ENCODE data around the gene GLI2. TPM values are rescaled to one million over a fixed set of nuclear protein-coding genes. Genes with fewer than 3 reads are reported as not detected.

Gene GLI2
- polyA plus RNA-seq, 3 donors = not detected

- TF ChIP-seq CTCF (IDR thresholded peaks at IDR 0.05) = no peak
- Histone ChIP-seq H3K27me3 (ENCODE audit: control insufficient read depth in 2 of 2, insufficient read depth in 2 of 2, low read length in 2 of 2) (peaks cover 0 to 2% of the 10 kb centered on the region in 2 donors), H3K9ac (ENCODE audit: insufficient read depth, low read length, poor library complexity, severe bottlenecking) (no peak overlapping the region), H3K4me2 (replicated peaks; ENCODE audit: extremely low read depth, low read length, poor library complexity, severe bottlenecking) (no peak overlapping the region), H3K4me3 (replicated peaks in 1 of 3; ENCODE audit: low read depth in 2 of 3, low read length in 3 of 3) (no peak overlapping the region), H4K20me1 (ENCODE audit: insufficient read depth, low read length) (no peaks in the 10 kb centered on the region), H3K79me2 (ENCODE audit: insufficient read depth, low read length) (no peaks in the 10 kb centered on the region), H2AFZ (ENCODE audit: insufficient read depth, low read depth, low read length, poor library complexity, severe bottlenecking) (no peak overlapping the region), H3K27ac (ENCODE audit: low read depth in 1 of 2, low read length in 2 of 2) (no peak overlapping the region), H3K4me1 (ENCODE audit: control insufficient read depth in 1 of 2, insufficient read depth in 2 of 2, low read length in 2 of 2) (no peaks in the 10 kb centered on the region), H3K9me3 (replicated peaks in 1 of 2; ENCODE audit: control insufficient read depth in 1 of 2, insufficient read depth in 1 of 2, low read length in 2 of 2) (no peaks in the 10 kb centered on the region), H3K36me3 (replicated peaks in 1 of 2; ENCODE audit: control insufficient read depth in 1 of 2, insufficient read depth in 2 of 2, low read length in 2 of 2) (no peaks in the 10 kb centered on the region)
- H3K27me3 Mint-ChIP-seq (ENCODE audit: low read depth in 3 of 3) = peaks cover 4 to 11% (median 10%) of the 10 kb centered on the region in 3 donors
- intact Hi-C loops (cut with micrococcal nuclease) = no loop called here
- H3K36me3 Mint-ChIP-seq = no peaks in the 10 kb centered on the region
- H3K4me1 Mint-ChIP-seq = no peaks in the 10 kb centered on the region
- H3K9me3 Mint-ChIP-seq = peaks cover 0 to 2% (median 0%) of the 10 kb centered on the region in 7 donors
- 85% methylated on average over 7 of the region's 7 CpGs for WGBS (ENCODE audit: insufficient coverage)
- H3K27ac Mint-ChIP-seq = no peak overlapping the region
- DNase-seq = no peak
- no peak overlapping the region for H3K4me3 Mint-ChIP-seq
These were observed 15.4 kb upstream of the GLI2 start for GRCh38 chr2:120720231-120720630.

- Histone ChIP-seq H3K4me2 (replicated peaks; ENCODE audit: extremely low read depth, low read length, poor library complexity, severe bottlenecking) (no peak overlapping the region), H3K36me3 (replicated peaks in 1 of 2; ENCODE audit: control insufficient read depth in 1 of 2, insufficient read depth in 2 of 2, low read length in 2 of 2) (no peaks in the 10 kb centered on the region), H3K9ac (ENCODE audit: insufficient read depth, low read length, poor library complexity, severe bottlenecking) (no peak overlapping the region), H2AFZ (ENCODE audit: insufficient read depth, low read depth, low read length, poor library complexity, severe bottlenecking) (no peak overlapping the region), H4K20me1 (ENCODE audit: insufficient read depth, low read length) (no peaks in the 10 kb centered on the region), H3K4me1 (ENCODE audit: control insufficient read depth in 1 of 2, insufficient read depth in 2 of 2, low read length in 2 of 2) (no peaks in the 10 kb centered on the region), H3K9me3 (replicated peaks in 1 of 2; ENCODE audit: control insufficient read depth in 1 of 2, insufficient read depth in 1 of 2, low read length in 2 of 2) (no peaks in the 10 kb centered on the region), H3K27me3 (ENCODE audit: control insufficient read depth in 2 of 2, insufficient read depth in 2 of 2, low read length in 2 of 2) (peaks cover 0 to 2% of the 10 kb centered on the region in 2 donors), H3K79me2 (ENCODE audit: insufficient read depth, low read length) (no peaks in the 10 kb centered on the region), H3K4me3 (replicated peaks in 1 of 3; ENCODE audit: low read depth in 2 of 3, low read length in 3 of 3) (no peak overlapping the region), H3K27ac (ENCODE audit: low read depth in 1 of 2, low read length in 2 of 2) (no peak overlapping the region)
- no peak for DNase-seq
- 100% methylated on average over 1 of the region's 8 CpGs for WGBS (ENCODE audit: insufficient coverage)
- intact Hi-C loops (cut with micrococcal nuclease) = no loop called here
- Mint-ChIP-seq H3K9me3 (peaks cover 0 to 2% (median under 1%) of the 10 kb centered on the region in 7 donors), H3K27me3 (ENCODE audit: low read depth in 3 of 3) (peaks cover 6 to 11% (median 10%) of the 10 kb centered on the region in 3 donors), H3K4me1 (no peaks in the 10 kb centered on the region), H3K27ac (no peak overlapping the region), H3K4me3 (no peak overlapping the region), H3K36me3 (no peaks in the 10 kb centered on the region)
- no peak for TF ChIP-seq CTCF (IDR thresholded peaks at IDR 0.05)
These were observed 14.8 kb upstream of the GLI2 start for GRCh38 chr2:120720746-120721375.

Measured in CD14-positive monocyte (primary cell).